ENCODE results near the gene PEX5L.
"Not testable (repeated sequence)": the region's sequence is repeated elsewhere in the genome, so short reads cannot be mapped to it uniquely, and the experiment has no call there.

Gene PEX5L

DNA sequence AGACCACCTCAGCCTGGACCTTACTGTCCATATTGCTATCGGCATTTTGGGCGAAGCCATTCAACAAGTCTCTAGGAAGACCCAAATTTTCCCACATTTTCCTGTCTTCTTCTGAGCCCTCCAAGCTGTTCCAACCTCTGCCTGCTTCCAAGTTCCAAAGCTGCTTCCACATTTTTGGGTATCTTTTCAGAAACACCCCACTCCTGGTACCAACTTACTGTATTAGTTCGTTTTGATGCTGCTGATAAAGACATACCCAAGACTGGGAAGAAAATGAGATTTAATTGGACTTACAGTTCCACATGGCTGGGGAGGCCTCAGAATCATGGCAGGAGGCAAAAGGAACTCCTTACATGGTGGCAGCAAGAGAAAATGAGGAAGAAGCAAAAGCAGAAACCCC is 28.4 kb downstream of the PEX5L start:
- FAIRE-seq: not testable (repeated sequence)

DNA sequence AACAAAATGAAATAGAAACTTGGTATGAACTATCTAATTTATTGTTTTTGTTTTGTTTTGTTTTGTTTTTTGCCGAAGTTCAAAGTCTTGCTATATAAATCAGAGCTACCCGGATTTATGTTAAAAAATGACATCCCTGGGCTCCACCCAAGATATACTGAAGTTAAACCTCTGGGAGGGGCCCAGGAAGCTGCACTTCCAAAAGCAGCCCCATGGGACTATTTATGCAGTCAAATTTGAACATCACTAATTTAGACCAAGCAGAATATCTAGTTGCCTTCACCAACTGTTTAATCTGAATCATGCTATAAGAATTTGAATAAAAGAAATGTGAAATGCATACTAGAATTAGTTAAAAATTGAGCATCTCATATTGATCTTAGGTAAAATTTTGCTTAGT is 32.2 kb downstream of the PEX5L start:
- FAIRE-seq: no peak

DNA sequence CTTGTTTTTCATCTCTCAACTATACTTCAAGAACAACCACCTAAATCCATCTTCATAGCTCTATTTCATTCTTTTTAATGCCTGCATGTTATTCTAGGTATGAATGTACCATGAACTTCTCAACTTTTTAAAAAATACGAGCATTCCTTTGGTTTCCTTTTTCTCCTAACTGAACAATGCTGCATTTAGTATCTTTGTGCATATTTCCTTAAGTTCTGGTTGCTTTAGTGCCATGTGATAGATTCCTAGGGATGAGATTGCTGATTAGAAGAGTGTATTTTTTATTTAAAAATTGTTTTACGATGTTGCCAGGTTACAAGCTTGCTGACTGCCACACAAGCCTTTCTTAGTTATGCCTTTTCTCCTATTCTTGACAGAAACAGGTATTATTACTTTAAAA is 34.7 kb downstream of the PEX5L start:
- no peak for FAIRE-seq

DNA sequence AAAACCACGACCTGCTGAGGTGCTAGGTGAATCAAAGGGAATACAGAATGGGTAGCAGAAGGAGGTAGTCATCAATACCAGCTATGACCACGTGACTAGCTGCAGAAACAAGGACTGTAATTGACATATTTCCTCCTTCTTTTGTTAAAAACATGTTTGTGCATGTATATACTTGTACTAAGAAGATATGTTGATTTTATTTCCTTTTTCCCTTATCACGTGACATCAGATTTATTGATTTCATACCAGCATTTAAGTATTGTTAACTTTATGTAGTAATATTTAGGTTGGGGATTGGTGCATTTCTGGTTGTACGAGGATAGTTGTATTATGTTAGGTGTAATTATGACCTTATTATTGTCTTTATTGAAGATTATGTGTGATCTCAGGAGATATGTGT is 36.2 kb downstream of the PEX5L start:
- FAIRE-seq: no peak

DNA sequence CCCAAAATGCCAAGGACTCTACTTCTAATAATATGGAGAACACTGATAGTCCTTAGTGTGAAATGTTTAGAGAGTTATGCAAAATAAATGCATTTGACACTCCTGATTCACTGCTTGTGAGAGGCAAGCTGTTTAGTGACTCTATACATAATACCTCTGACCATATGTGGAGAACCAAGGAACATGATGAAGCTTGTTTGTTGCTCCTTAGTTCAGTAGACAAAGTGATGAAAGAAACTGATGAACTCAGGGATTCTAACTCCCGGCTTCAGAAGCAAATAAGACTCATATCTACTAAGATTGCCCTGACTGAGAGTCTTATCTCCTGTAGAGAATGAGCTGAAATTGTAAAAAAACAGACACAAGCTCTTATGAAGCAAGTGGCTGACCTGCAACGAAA is 41.3 kb downstream of the PEX5L start:
- FAIRE-seq: no peak

DNA sequence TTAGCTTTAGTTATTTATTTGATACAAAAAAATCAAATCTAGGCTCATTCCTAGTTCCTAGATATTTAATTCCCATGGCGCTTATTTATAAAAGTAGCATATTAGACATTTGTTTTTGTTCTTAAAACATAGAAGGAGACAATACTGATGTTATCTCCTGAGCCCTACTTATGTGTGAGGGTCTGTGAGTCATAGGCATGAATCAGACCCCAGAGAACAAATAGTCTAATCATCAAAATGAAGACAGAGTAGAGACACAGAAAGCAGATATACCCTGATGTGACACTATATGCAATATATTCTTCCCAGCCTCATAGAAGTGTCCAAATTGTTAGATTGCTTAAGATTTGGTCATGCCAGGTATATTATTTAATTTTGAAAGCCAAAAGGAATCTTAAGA is 44.9 kb downstream of the PEX5L start:
- FAIRE-seq: no peak

DNA sequence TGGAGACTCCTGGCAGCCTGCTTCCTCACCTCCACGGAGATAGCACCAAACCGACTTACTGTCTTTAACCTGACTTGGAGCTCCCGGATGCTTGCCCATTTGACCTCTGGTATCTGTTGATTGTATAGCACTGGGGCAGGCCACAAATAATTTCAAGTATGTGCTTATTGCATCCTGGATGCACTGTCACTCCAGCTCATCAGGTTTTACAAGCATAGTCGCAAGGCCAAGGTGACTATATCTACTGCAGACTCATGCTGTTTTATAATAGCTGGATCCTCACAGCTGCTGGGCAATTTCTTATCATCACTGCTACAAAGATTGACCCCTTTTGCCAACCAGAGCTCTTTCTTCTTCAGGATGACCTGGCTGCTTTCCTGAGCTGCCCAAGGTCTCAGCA is 45.6 kb downstream of the PEX5L start:
- no peak for FAIRE-seq

DNA sequence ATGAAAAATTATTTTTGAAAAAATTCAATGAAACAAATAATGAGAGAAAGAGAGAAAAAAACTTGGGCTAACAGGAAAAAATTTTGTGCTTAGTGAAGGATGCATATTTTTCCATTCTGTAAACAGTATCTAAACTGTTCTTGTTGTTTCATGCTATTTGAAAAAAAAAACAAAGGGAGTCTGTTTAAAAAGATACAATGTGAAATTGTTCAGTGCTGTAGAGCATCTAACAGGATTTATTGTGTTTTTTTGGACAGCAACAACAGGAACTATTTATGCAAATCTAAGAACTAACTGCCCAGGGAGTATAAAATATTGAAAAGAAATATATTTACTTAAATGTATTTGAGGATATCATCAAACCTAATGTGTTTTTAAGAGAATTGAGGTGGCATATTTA is 55.1 kb downstream of the PEX5L start:
- FAIRE-seq: no peak

DNA sequence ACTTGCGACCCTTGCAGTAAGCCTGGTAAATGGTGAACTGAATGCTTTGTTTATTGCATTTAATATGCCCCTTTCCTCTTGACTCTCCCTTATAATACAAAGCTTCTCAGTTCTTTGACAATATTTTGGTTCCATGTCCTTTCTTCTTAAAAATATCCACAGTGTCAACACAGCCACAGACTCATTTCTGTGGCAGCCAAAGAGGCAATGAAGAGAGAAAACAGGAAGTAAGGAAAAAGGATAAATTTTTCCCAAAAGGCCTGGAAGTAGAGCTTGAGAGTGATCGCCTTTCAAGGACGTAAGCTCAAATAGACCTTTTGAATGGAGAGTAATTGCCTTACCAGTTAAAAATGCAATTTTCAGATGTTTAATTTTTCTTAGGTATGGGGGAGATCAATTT is 59.4 kb downstream of the PEX5L start:
- FAIRE-seq: no peak

DNA sequence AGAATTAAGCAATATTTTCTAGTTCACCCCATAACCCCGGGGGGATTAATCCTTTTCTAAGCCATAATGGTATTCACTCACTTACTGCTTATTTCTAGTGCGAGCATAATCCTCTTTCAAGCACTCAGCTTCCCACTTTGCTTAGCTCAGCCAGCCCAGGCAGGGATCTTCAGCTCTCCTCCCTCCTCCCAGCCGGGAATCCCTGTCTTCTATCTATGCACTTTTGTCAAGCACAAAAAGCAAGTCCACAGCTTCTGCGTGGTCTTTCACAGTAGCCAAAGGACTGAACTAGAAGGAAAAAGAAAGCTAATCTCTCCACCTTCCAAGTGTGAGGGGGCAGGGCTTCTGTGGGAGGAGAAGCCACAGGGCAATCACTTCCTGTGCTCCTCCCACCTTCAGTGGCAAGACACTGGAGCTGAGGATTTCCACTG is 62.8 kb downstream of the PEX5L start:
- FAIRE-seq: no peak

DNA sequence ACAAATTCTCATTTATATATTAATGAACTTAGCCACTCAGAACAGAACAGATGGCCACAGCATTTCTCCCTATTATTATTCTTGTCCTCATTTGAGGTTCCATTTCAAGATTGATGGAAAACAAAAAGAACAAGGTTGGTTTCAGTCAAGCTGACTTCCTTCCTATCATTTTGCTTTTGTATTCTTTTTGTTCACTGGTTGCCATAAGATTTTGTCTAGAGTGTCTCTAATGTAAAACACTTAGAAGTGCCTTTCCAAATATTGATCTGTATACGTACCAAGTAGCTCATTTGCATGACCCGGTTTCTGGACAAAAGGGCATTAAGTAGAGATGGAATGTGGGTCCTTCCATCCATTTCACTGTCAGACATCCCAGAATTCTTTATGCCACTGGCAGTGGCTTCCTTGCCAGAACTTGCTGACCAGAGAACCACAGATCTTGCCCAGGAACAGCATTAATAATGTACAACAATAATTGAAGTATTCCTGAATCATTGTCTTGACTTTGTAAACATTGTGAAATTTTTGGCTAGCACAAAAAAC is 63.8 kb downstream of the PEX5L start:
- no peak for FAIRE-seq

DNA sequence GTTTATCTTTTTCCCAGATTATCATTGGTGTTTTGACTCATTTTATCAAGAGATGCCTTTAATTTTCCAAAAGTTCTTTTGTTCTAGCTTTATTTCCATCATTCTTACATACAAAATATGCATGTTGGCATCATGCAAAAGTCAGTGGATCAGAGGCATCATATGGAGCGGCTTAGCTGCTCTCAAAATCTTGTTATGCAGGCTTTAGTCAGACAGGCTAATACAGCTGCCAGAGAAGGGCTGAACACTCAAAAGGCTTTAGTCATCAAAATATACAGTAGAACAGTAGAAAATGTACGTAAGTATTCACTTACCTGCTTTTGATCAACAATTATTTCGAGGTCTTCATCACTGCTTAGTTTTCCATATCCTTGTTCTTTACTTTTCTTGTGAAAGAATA is 65.5 kb downstream of the PEX5L start:
- FAIRE-seq: no peak

DNA sequence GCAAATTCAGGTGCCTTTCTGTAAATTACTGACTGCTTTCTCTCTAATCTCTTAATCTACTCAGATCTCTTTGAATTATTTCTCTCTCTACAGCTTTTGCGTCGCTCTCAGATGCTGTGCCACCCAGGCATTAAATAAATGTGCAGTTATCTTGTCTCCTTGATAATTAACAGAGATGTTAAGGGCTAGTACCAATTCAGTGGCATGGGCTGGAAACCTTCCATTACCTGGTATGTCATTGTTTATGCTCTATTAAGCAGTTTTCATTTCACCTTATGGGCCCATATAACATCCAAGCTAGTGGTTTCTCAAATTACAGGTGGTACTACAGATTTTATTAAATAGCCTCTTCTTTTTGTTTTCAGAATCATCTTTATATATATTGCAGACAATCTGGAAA is 66.0 kb downstream of the PEX5L start:
- no peak for FAIRE-seq

DNA sequence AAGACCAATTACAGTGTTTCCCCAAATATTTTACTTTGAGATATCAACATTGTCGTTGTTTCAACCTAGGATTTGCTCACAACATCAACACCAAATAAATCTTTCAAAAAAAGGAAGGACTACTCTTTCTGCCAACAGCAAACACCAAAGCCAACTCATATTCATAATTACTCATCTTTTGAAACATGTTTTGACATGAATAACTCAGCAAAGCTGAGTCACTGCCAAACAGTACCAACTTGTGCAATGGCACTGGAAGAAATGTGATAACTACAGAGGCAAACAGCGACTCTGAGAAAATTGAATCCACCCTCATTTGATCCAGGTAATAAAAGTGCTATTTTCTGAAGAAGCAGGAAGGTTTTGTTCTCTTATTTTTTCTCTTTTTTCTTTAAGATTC is 67.2 kb downstream of the PEX5L start:
- no peak for FAIRE-seq

DNA sequence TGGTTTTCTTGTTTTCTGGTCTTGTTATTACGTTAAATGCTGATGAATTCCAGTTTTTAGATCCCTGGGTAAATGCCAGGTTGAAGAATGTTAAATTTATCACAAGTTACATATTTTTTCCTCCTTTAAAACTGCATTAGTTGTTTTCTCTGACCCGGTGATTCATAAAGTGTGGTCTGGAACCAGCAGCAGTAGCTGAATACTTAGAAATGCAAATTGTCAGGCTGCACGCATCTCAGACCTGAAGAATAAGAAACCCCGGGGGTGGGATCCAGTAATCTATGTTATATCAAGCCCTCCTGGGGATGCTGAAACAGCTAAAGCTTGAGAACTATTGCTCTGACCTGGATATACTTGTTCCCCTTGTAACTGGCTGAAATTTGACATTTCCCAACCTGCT is 69.1 kb downstream of the PEX5L start:
- no peak for FAIRE-seq

DNA sequence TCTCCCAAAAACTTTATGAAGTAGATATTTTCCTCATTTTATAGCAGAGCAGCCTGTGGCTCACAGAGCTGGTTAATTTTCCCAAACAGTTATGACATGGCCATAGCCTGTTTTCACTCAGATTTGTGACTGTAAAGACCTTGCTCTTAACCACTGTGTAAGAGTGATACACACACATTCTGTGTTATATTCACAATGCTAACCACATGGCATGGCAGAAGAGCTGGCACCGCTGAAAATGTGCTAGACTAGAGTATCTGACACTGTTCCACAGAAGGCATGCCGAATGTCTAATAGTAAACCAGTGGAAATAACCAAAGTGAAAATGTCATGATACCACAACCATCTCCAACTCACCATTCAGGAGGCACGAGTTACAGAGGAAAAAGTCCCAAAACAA is 71.8 kb downstream of the PEX5L start:
- no peak for FAIRE-seq

DNA sequence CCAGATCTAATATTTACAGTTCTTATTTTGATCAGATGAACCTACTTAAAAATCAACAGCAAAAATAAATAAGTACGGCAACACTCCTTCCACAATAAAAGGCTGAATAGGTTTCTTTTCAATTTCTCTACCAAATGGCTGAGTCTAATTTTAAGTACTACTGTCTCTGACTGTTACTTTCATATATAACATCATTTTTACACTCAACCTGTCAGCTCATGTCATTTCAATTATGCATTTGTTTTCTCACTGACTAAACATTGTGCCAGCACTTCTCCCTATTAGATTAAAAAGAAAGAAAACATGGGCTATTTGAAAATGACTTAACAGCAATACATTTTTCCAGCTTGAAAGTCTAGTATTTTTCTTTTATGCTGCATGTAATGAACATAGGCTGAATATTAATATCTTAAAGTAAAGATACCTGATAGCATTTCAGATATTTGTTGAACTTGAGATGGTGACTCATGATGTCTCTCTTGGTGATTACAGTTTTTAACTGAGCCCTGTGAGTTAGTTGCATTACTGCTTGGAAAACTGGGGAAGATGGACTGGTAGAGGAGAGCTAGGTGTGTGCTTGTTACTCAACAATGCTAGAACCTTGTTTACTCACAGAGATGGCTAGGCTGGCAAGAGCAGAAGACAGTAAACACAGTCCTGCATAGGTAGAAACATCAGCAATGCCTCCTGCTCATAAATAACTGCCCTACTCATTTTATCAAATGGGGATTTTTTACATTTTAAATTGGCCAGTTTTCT is 73.9 kb downstream of the PEX5L start:
- FAIRE-seq: no peak

DNA sequence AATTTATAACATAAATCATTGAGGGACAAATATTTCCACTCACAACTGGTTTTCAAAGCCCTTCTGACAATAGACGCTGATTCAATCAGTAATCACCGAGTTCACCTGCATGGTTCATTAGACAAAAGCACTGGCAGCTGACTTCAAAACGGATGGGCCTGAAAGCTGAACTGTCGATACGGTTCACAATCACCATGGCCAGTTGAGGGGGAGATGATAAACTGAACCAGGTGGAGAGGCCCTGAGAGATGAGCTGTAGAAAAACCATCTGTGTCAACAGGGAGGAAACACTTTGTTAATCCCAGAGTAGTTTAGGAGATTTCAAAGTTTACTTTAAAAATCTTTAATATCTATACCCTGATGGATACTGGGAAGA is 75.0 kb downstream of the PEX5L start:
- FAIRE-seq: no peak

DNA sequence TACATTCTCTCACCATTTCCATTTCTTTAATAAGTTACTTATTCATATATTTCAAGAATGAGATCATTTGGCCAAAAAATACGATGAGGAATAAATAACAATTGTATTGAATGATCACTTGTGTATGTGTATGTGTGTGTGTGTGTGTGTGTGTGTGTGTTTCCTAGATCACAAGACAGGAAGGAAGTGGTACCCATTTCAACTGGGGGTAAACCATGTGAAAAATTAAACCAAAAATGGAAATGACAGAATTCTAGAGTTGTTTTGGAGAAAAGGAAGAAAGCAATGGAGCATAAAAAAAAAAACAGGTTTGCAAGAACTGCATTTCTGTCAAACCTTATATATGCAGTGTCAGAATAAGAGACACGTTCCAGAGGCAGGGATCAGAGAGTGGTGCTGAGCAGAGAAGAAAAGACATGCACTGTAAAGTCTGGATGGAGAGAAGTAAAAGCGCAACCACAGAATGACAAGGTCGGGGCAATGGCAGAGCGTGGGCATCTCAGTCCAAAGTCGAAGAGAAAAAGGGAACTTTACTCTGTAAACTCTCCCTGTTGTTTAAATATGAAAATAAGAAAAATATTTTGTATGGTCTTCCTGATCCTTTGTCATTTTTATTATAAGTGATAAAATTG is 75.5 kb downstream of the PEX5L start:
- FAIRE-seq: no peak

DNA sequence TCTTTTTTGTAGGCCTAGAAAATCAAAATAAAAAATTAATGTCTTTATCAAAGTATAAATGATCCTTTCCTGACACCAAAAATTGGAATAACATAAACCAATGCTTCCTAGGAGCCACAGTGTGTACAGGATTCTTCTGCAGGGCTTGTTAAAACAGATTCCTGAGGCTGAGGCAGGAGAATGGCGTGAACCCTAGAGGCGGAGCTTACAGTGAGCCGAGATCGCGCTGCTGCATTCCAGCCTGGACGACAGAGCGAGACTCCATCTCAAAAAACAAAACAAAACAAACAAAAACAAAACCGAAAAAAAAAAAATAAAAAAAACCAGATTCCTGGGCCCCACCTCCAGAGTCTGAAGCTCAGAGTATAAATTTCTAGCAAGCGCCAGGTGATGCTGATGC is 78.0 kb downstream of the PEX5L start:
- no peak for FAIRE-seq

DNA sequence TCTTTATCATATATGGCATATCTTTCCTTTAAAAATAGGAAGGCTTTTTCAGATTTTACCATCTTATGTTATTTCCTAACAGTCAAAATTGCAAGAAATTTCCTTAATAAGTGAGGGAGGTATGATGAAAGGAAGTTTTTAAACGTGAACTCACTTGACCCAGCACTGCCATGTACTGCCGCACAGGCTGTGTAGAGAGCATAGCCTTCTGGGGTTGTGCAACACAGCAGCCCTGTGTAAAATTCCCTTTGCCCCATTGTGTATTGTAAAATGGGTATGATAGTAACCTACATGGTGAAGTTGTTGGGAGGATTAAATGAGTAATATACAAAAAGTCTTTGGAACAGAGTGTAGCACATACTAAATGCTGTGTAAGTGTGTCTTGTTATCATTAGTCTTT is 78.6 kb downstream of the PEX5L start:
- FAIRE-seq: no peak

DNA sequence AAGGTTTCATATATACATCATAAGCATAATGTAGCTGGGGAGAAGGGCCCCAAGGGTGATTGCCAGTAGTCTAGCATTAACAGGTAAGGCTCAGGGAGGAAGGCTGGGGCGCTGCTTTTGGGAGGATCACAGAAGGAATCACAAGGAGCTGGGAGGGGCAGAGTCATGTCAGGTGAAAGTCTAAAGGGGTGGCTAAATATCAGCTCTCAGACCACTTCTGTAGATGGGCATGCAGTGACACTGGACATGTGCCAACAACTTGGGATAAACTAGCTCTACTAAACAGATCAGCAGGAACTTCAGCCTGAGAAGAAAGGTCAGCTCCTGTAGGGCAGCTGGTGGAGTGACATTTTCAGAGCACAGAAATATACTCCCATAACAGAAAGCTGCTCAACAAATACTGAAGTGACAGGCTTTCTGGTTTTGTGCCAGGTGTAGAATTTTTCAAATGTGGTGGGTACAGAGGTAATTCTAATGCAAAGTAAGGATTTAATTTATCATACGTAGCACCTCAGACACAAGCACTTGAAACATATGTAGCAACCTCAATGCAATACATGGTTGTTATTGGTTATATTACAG is 79.4 kb downstream of the PEX5L start:
- FAIRE-seq: no peak

DNA sequence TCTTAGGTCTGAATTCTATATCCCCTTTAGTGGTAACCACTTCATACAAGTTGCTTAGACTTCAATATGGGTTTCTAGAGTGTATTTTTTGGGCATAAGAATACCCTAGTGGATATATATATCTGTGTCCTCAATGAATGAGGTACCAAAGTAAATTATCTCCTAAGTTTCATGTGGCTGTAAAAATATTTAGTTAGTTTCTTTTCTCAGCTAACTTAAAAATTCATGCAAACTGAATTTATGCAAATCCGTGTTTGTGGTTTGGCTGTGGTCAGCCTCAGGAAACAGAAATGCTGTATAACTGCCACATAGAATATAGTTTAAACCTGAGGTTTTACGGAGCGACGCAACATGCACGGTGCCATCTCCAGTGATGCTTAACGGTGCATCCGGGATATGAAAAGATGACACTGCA is 80.3 kb downstream of the PEX5L start:
- no peak for FAIRE-seq

DNA sequence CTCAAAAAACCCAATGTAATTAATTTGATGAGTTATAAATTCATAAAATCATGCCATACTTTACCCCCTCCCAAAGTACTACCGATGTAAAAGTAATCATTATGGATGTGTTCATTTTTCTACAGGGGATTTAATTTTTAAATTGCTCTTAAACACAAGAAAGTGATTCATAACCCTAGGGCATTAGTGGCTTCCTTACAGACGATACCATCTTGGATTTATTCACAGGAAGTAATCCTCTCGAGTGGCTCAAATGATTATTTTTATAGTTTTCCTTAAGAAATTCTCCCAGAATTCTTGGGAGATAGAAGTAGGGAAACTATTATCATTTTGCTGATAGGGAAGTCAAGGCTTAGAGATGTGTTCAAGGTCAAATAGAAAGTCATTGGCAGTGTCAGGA is 80.9 kb downstream of the PEX5L start:
- FAIRE-seq: no peak

Measured in islet of Langerhans (tissue), 1 donor.